WI38 (cell line): ENCODE results near the gene RNF26.
A peak's percentile ranks its signal among the peaks of the same experiment; 100 is the strongest.

Experiments used
- H3K4me3 ChIP-seq: 2 replicates; pipeline ENCODE4 v1.5.1; 2011; ENCODE audit warnings: low read depth, mild to moderate bottlenecking, control low read depth, low read length
- CTCF ChIP-seq: IDR thresholded peaks from 2 replicates; pipeline ENCODE4 v1.5.1; 2012; ENCODE audit warnings: low read depth, mild to moderate bottlenecking, control low read depth, low read length

Gene RNF26

GRCh38 chr11:119320240-119320775 lies 14.0 kb upstream of the RNF26 start:
- H3K4me3 ChIP-seq = peak overlapping the region; percentile 48
- TF ChIP-seq CTCF = no peak

GRCh38 chr11:119320776-119321524 lies 13.4 kb upstream of the RNF26 start:
- TF ChIP-seq CTCF = no peak
- peak overlapping the region; percentile 48 for H3K4me3 ChIP-seq

- no peak for TF ChIP-seq CTCF
- no peak overlapping the region for H3K4me3 ChIP-seq
Measured at GRCh38 chr11:119322360-119322739, 12.0 kb upstream of the RNF26 start.

GRCh38 chr11:119322921-119323531 lies 11.3 kb upstream of the RNF26 start:
- H3K4me3 ChIP-seq = no peak overlapping the region
- no peak for TF ChIP-seq CTCF

GRCh38 chr11:119323532-119324033 lies 10.7 kb upstream of the RNF26 start:
- TF ChIP-seq CTCF = peak; percentile 67
- no peak overlapping the region for H3K4me3 ChIP-seq

GRCh38 chr11:119324189-119324588 lies 10.1 kb upstream of the RNF26 start:
- no peak overlapping the region for H3K4me3 ChIP-seq
- no peak for TF ChIP-seq CTCF

- H3K4me3 ChIP-seq = no peak overlapping the region
- no peak for TF ChIP-seq CTCF
Measured at GRCh38 chr11:119329320-119329719, 5.0 kb upstream of the RNF26 start.
